Measurements from ENCODE around the gene MAPK10. TPM values are rescaled to one million over a fixed set of nuclear protein-coding genes. Genes with fewer than 3 reads are reported as not detected.
"Not testable (repeated sequence)": the region's sequence is repeated elsewhere in the genome, so short reads cannot be mapped to it uniquely, and the experiment has no call there.

MAPK10 gene
- polyA plus RNA-seq, 3 donors = 54.5 to 84.6 (median 80.2) TPM

DNA sequence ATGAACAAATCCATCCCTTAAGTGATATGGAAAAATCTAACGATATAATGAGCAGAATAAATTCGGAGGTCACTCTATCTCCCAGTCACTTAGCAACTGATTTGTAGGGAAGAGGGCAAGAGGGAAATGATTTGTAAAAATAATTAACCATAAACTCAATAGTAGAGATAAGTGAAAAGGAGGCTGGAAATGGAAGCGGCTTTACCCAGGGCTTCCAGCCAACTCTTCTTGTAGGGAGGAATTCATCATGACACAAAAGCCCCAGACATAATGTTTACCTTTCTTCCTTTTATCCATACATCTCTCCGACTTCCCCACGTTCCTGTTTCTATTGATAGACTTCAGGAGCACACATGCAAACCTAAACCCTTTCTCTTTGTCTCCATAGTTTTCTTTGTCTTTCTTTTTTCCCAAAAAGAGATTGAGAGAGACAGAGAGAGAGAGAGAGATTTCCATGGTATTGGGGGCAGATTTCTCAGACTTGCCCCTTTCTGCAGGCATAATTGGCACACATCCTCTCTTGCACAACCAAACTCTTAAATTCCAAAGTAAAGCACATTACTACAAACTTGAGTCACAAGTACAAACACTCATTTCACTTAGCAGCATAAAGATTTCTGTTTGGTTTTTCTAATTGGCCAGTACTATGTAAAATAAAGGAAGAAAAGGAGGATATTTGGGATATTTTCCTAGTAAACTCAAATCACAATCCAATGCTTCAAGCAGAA is 140.9 kb downstream of the MAPK10 start:
- DNase-seq = no peak

DNA sequence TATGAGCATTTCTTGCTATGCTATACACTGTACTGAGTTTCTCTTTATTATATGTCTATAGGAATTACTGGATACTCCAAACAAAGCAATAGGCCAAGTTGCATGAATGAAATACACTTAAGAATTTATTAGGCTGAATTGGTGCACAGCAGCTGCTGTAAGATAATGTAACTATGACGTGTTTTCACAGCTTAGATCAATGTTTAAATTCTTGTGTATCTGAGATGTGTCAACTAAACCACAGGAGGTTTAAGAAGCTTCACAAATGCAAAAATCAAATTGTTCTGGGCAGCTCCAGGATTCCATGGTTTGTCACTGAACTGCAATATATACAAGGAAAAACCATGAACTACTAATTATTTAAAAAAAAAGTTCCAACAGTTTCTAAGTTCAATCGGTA is 156.7 kb downstream of the MAPK10 start:
- no peak for DNase-seq

DNA sequence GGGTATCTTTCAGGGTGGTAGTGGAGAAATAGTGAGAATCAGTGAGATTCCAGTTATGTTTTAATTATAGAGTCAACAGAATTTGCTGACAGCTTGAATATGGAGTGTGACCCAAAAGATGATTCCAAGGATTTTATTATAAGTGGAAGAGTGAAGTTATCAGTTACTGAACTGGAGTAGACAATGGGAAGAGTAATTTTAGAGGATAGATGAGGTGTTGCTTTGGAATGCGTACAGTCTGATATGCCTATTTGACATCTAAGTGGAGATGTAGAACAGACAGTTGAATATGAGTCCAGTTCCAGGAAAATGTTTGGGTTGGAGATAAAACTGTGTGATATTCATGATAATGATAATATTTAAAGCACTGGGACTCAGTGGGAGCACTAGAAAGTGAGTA is 174.2 kb downstream of the MAPK10 start:
- DNase-seq = no peak

DNA sequence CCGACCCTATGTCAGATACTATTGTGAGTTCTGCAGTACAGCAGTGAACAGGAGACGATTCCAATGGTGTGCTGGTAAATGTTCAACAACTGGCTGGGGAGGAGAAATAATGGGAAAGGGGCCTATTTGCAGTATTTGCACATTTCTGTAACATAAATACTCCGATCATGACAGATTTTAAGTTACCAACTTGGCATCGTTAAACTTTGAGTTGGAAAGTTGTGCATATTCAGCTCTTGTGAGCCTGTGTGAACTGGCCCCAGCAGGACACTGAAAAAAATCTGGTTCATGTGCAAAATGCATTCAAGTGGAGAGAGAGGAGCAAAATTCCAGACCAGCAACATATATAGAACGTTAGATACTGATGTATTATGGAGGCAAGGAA is 175.0 kb downstream of the MAPK10 start:
- DNase-seq = no peak

DNA sequence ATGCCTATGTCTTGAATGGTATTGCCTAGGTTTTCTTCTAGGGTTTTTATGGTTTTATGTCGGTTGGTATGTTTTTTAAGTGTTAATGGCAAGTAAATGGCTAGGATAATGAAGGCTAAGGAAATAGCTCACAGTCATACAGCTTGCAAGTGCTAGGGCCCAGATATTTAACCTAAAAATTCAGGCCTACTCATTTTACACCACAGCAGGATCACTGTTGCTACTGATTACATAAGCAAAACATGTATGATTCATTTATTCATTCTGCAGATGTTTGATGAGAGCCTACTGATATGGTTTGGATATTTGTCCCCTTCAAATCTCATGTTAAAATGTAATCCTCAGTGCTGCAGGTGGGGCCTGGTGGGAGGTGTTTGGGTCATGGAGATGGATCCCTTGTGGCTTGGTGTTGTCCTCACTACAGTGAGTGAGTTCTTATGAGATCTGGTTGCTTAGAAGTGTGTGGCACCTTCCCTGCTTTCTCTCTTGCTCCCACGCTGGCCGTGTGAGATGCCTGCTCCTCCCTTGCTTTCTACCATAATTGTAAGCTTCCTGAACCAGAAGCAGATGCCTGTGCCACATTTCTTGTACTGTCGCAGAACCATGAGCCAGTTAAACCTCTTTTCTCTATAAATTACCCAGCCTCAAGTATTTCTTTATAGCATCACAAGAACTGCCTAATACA is 175.5 kb downstream of the MAPK10 start:
- DNase-seq = no peak

DNA sequence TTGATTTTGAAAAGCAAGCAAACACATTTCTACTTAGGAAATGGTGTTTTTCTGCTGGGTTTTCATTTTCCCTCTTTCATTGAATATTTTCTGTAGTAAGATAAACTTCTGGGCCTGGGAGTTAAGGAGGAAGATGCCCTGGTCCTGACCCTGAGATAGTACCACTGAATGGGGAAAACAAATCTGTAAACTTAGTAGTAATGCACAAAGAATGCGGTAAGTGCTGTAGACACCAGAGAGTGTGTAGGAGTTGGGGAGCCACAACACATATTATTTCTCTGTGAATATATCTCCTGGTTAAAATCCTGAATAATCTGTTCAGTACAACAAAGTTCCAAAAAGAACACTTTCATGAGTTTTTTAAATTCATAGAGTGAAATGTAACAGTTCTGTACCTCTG is 178.3 kb downstream of the MAPK10 start:
- no peak for DNase-seq

DNA sequence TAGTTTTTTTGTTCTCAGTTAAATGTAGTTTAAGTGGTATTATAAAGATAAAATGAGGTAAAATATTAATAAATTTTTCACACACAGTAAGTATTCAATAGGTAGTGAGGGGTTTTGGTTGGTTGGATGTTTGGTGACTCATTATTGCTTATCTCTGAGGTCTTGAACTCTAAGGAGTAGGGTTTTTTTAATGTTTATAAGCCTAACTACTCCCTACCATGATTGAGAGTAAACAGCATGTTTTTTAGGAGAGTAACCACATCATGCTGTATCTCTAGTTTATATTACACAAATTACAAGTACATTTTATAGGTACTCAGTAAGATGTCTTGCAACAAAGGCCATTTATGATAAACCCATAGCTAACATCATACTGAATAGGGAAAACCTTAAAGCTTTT is 181.6 kb downstream of the MAPK10 start:
- no peak for DNase-seq

DNA sequence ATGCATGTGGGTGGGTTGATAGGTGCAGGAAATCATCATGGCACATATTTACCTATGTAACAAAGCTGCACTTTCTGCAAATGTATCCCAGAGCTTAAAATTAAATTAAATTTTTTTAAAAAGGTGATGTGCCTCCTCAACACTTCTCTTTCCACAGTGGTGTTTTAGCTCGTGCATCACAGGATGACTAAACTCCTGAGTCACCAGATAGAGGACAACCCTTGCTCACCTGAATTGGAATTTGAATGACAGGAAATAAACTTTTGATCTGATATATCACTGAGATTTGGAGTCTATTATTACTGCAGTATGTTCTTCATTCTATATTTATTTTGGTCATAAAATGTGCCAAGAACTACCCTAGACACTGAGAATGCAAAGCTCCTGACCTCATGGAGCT is 185.3 kb downstream of the MAPK10 start:
- DNase-seq = no peak

DNA sequence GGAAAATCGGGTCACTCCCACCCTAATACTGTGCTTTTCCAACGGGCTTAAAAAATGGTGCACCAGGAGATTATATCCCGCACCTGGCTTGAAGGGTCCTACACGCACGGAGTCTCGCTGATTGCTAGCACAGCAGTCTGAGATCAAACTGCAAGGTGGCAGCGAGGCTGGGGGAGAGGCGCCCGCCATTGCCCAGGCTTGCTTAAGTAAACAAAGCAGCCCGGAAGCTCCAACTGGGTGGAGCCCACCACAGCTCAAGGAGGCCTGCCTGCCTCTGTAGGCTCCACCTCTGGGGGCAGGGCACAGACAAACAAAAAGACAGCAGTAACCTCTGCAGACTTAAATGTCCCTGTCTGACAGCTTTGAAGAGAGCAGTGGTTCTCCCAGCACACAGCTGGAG is 191.5 kb downstream of the MAPK10 start:
- not testable (repeated sequence) for DNase-seq

DNA sequence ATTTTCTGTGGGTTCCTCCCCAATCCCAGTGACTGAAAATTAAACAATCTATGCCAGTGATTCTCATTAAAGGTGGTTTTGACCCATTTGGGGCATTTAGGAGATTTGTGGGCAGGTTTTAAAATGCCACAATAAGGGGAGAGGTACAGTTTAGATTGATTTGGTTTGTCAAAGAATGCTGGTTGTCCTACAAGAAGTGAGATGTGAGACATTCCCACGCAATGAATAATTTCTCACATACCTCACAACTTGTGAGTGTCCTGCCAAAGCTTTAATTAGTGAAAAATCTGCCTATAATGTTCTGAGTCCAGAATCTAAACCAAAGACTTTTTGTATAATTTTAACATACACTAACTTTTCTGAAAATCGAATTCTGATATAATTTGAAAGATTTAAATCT is 199.4 kb downstream of the MAPK10 start:
- no peak for DNase-seq

DNA sequence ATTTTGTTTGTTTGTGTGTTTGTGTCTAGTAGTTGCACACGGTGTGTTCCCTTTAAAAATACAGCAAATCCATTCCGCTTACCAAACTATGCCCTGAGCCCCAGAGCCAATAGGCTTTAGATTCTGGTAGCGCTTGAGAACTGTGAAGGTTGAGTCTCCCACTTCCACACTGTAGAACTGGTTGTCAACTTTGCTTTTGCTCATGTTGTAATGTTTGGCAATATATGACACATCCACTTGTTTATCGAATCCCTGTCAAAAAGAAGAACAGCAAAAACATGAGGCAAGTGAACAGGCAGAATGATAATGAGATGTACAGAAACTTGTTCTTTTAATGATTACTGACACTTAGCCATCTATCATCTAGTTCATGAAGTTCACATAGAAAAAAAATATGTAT is 200.6 kb downstream of the MAPK10 start:
- no peak for DNase-seq

DNA sequence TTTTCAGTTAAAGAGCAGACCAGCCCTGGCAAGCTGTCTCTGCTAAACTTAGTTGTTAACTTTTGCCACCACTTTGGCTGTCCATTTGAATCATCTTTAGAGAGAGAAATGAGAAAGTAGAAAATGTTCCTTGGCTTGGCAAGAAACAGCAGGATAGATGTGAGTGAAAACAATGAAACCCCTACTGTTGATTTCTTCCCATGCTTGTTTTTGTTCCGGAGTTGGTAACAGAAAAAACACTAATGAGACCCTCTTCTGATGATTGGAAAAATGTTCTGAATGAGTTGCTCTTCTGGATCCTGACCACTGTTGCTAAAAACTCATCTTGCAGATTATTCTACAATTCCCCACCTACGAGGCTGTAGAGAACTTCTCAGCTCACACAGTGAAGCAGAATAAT is 203.3 kb downstream of the MAPK10 start:
- DNase-seq = no peak

DNA sequence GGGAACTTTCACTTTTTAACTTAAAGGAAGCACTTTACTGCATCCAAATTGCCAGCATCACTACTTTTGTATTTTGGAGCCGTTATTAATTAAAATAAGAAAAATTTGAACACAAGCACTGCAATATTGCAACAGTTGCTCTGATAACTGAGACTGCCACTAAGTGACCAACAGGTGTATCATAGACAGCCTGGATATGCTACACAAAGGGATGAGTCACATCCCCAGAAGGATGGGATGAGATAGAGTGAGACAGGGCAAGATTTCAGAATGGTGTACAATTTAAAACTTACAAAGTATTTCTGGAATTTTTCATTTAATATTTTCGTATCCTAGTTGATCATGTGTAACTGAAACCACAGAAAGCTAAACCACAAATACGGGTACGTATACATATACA is 204.1 kb downstream of the MAPK10 start:
- no peak for DNase-seq

DNA sequence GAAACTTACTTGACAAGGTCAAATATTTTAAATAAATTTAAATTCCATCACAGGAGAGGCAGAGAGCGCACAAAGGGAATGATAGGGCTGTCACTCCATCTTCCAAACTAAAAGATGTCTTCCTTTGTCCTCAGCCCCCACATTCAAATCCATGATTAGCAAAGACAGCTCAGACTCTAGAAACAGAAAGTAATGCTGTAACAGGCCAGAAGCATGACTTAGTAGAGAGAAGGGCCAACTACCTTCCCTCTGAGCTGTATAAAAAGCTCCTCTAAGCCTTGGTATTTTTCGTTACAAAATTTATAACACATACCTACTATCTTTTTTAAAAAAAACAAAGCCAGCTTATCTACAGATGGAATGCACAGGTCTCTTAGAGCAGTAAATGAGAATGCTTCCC is 207.4 kb downstream of the MAPK10 start:
- DNase-seq = no peak

DNA sequence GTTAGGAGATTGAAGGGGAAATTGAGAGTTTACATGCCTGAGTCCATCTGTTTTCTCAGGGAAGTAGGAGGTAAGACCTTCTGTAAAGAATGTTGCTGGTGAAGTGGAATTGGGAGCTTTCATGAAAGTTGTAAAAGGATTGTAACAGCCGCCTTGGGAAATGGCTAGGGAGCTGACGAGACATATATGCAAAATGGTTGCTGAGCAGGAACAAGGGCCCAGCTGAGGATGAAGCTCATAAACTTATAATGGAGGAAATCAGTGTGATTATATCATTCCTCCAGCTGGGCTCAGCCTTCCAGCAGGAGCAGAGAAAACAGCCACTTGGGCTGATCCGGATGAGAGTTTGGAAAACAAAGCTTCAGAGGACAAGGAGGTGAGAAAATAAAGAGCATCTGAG is 208.7 kb downstream of the MAPK10 start:
- no peak for DNase-seq

DNA sequence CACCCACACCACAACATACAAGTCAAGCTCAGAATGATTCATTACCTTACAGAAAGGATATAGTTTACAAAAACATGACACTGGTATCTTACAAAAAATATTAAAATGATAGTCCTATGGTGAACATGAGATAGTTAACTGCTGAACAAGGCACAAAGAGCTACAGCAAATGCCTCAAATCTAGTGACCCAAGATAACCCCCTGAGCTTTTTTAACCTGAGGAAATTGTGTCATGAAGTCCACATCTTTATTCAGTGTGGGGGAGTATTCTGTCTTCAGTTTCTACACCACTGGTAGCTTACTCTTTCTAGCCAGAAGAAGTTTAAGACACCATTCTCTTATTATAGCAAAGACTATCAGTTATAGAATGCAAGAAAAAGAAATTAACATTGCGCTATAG is 218.7 kb downstream of the MAPK10 start:
- DNase-seq = peak; percentile 12

DNA sequence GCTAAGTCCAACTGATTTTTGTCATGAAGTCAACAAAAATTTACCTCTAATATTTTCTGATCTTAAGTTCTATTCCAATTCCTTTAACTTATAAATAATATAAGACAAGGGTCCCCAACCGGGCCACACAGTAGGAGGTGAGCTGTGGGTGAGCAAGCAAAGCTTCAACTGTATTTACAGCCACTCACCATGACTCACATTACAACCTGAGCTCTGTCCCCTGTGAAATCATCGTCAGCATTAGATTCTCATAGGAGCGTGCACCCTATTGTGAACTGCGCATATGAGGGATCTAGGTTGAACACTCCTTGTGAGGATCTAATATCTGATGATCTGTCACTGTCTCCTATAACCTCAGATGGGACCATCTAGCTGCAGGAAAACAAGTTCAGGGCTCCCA is 227.4 kb downstream of the MAPK10 start:
- no peak for DNase-seq

DNA sequence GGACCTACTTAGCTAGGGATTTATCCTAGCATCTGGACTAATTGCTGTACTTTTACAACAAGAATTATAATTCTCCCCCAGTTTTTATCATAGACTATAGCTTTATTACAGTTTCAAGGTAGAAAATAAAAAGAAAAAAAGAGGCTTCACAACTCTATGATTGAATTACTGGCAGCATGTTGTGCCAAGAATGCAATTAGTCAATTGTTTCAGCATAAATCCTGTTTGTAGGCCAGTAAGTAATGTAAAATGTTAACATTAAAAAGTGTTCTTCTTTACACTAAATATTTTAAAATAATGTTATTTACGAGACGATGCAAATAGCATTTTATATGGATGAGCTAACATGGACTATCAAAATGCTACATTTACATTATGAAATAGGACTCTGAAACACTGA is 228.4 kb downstream of the MAPK10 start:
- DNase-seq = no peak

DNA sequence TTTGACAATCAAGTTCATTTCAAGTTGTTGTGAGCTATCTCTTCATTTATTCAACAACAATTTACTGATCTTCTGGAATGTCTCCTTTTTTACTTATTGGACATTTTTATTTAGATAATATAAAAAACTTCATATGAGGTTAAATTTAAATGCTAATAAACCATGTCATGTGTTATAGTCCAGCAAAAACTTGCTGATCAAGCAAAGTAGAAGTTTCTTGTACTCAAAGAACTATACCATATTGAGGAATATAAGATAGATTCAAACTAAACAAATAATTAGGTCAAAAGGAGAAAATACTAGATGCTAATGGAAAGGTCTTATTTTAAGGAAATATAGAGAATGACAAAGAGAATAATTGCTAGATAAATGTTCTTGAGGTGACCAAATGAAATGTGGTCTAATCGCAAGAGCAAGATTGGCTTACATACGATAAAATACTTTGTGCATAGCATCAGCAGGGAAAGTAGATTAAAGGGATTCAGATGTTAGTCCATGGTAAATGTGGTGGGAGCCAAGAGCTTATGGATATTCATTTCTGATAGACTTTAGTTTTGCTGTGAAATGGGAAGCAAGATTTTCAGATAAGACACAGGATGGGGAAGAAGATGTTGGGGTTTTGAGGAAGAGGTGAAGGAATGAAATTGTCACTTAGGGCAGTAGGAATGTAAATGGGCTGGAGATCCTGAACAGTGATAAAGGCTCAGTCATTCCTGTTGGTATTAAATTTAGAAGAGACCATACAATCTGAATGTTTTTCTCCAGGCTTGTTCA is 229.5 kb downstream of the MAPK10 start:
- DNase-seq = no peak

DNA sequence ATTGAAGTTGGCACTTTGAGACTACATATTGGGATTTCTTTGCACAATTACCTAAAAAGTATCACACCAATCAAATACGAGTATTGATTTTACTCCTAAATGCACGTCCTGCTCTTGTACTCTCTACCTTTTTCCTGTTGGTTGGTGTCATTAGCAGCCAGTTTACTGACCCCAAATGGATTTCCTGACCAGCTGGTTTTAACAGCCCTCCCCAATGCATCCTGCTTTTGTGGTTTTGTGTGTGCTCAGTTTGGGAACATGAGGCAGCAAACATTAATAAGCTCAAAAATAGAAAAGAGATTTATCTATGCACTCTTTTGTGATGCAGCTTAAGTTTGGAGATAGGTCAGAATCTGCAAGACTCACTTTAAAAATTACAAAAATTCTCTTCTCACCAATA is 230.3 kb downstream of the MAPK10 start:
- no peak for DNase-seq

DNA sequence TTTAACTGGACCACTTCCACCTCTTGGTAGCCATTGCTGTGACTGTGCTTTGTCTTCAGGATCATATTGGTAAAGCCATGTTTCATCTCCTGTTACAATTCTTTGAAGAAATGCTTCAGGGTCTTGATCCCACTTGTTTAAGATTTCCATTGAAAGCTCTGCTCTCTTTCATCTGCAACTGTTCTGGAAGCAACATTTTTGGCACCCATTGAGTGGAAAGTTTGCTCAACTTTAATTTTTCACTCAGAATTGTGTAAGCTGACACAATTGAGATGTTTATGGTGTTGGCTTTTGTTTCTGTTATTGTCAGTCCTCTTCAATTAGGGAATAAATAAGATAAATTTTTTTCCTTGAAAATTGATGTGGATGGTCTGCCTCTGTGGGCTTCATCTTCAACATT is 237.4 kb downstream of the MAPK10 start:
- DNase-seq = no peak

DNA sequence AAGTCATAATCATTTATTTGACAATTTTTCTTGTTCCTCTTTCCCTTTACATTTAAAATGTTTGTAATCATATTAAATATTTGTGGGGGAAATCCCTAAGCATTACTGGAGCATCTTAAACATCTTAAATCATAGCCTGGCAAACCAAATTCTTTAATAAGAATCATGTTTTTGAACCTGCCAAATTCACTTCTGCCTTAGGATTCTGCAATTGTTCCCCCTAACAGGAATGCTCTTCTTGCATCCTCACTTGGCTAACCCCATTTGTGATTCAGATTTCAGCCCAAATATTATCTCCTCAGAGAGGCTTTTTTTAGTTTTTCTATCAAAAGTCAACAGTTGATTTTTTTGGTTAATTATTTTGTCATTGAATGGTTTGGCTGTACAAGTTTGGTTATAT is 241.1 kb downstream of the MAPK10 start:
- DNase-seq = no peak

DNA sequence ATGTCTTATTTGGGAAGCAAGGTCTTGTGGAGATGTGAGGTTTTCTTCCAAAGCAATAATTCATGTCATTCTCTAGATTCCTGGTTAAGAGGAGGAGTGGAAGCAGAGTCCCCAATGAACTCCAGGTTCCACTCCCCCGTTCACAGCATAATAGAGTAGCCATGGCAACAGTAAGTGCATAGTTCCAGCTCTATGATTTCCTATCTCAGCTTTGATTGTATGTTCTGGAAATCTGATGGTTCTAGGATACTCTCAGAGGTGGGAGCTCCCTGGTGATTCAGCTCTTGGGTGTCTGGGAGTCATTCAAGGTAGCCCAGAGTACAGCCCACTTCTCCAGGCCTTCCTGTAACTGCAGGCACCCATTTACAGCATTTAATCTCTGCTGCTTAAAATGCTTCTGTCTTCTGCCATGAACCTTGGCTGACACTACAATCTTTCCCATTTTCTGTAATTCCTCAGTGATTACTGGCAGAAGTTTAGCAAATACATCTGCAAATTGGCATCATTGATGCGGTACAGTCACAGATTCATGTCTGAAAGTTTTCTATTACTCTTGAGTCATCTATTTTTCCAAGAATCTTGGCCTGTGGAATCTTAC is 242.0 kb downstream of the MAPK10 start:
- peak; percentile 44 for DNase-seq

Measured in renal pelvis (tissue), 4 donors.